ENCODE measurements around the gene WSB2.
"Not testable (repeated sequence)": the region's sequence is repeated elsewhere in the genome, so short reads cannot be mapped to it uniquely, and the experiment has no call there.

WSB2 gene

GRCh38 chr12:118035190-118036041, 25.6 kb downstream of the WSB2 start:
- no peak for DNase-seq (ENCODE audit: low read depth in 2 of 2, low spot score in 1 of 2)

- DNase-seq (ENCODE audit: low read depth in 2 of 2, low spot score in 1 of 2), result no peak
Measured at GRCh38 chr12:118034429-118035189, 26.4 kb downstream of the WSB2 start.

- no peak for DNase-seq (ENCODE audit: low read depth in 2 of 2, low spot score in 1 of 2)
Measured at GRCh38 chr12:118033902-118034301, 27.1 kb downstream of the WSB2 start.

GRCh38 chr12:118033323-118033722, 27.7 kb downstream of the WSB2 start:
- no peak for DNase-seq (ENCODE audit: low read depth in 2 of 2, low spot score in 1 of 2)

GRCh38 chr12:118032188-118032587, 28.8 kb downstream of the WSB2 start:
- DNase-seq (ENCODE audit: low read depth in 2 of 2, low spot score in 1 of 2), result no peak

GRCh38 chr12:118029166-118029565, 31.8 kb downstream of the WSB2 start:
- no peak for DNase-seq (ENCODE audit: low read depth in 2 of 2, low spot score in 1 of 2)

- DNase-seq (ENCODE audit: low read depth in 2 of 2, low spot score in 1 of 2), result no peak
Measured at GRCh38 chr12:118025168-118025567, 35.8 kb downstream of the WSB2 start.

GRCh38 chr12:118023301-118023860, 37.6 kb downstream of the WSB2 start:
- no peak for DNase-seq (ENCODE audit: low read depth in 2 of 2, low spot score in 1 of 2)

- no peak for DNase-seq (ENCODE audit: low read depth in 2 of 2, low spot score in 1 of 2)
Measured at GRCh38 chr12:118022728-118023109, 38.3 kb downstream of the WSB2 start.

- DNase-seq (ENCODE audit: low read depth in 2 of 2, low spot score in 1 of 2), result not testable (repeated sequence)
Measured at GRCh38 chr12:118022097-118022727, 38.8 kb downstream of the WSB2 start.

GRCh38 chr12:118020036-118020435, 40.9 kb downstream of the WSB2 start:
- DNase-seq (ENCODE audit: low read depth in 2 of 2, low spot score in 1 of 2), result no peak

GRCh38 chr12:118017926-118018325, 43.1 kb downstream of the WSB2 start:
- DNase-seq (ENCODE audit: low read depth in 2 of 2, low spot score in 1 of 2), result no peak

GRCh38 chr12:118016424-118017264, 44.3 kb downstream of the WSB2 start, which contains the start of gene RFC5:
RFC5 (plus strand) TSS chr12:118016703; CDS start chr12:118016828, 125 bp downstream.
- peak; percentile 93 to 96 for DNase-seq (ENCODE audit: low read depth in 2 of 2, low spot score in 1 of 2)

GRCh38 chr12:118015944-118016343, 45.0 kb downstream of the WSB2 start:
- no peak for DNase-seq (ENCODE audit: low read depth in 2 of 2, low spot score in 1 of 2)

- DNase-seq (ENCODE audit: low read depth in 2 of 2, low spot score in 1 of 2), result no peak
Measured at GRCh38 chr12:118015306-118015705, 45.7 kb downstream of the WSB2 start.

GRCh38 chr12:118013283-118013682, 47.7 kb downstream of the WSB2 start:
- no peak for DNase-seq (ENCODE audit: low read depth in 2 of 2, low spot score in 1 of 2)

GRCh38 chr12:118011961-118012360, 49.0 kb downstream of the WSB2 start:
- no peak for DNase-seq (ENCODE audit: low read depth in 2 of 2, low spot score in 1 of 2)

GRCh38 chr12:118011377-118011776, 49.6 kb downstream of the WSB2 start:
- no peak for DNase-seq (ENCODE audit: low read depth in 2 of 2, low spot score in 1 of 2)

- DNase-seq (ENCODE audit: low read depth in 2 of 2, low spot score in 1 of 2), result no peak
Measured at GRCh38 chr12:118010903-118011302, 50.1 kb downstream of the WSB2 start.

GRCh38 chr12:117999806-118000205, 61.2 kb downstream of the WSB2 start:
- not testable (repeated sequence) for DNase-seq (ENCODE audit: low read depth in 2 of 2, low spot score in 1 of 2)

All from stimulated activated CD8-positive, alpha-beta memory T cell treated with anti-CD3 and anti-CD28 coated beads, Interleukin-4, amount 100 ng/mL, for 4 hours (primary cell).